ENCODE data around the gene ST3GAL3.

DNA sequence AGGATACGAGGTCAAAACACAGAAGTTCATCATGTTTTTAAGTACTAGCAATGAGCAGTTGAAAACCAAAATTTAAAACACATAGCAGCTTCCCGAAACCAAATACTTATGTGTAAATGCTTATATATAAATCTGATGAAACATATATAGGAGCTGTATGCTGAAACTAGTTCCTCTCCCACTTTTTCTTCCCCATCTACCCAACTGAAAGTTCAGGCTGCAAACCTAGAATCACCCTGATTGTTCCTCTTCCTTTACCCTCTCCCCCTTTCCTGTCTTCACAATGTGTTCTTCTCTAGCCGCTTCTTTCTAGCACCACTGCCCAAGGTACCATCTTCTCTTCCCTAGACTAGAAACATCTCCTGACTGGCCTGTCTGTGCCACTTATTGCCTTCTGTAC is 90.6 kb downstream of the ST3GAL3 start:
- TF ChIP-seq CTCF (conservative IDR thresholded peaks at IDR 0.05) (no peak), ZFX (IDR thresholded peaks at IDR 0.05) (no peak)

Data from C4-2B (cell line).